Sigmoid colon (tissue), 4 donors: ENCODE data around the gene USP37.

Source experiments
- EP300 ChIP-seq, 4 donors: sonication (generic); formaldehyde crosslinking; IDR thresholded peaks; one replicate each; pipeline ENCODE4 v1.6.1; 2017; ENCODE audit warnings: antibody characterized with exemption in 4 of 4
- POLR2A ChIP-seq, 2 donors: fragments of 450-650 bp; IDR thresholded peaks; one replicate each; pipeline ENCODE4 v1.6.1; 2016; ENCODE audit warnings: antibody characterized with exemption in 2 of 2, mild to moderate bottlenecking in 2 of 2, moderate library complexity in 2 of 2
- TF ChIP-seq, protein P1 (sequence below), 4 experiments: fragments of 450-650 bp in 3 of 4; fragments of 200-600 bp in 1 of 4; IDR thresholded peaks; one replicate each; pipeline ENCODE4 v1.5.1; 2016 to 2019; ENCODE audit warnings: antibody characterized with exemption in 4 of 4, mild to moderate bottlenecking in 3 of 4, moderate library complexity in 2 of 4

DNA sequence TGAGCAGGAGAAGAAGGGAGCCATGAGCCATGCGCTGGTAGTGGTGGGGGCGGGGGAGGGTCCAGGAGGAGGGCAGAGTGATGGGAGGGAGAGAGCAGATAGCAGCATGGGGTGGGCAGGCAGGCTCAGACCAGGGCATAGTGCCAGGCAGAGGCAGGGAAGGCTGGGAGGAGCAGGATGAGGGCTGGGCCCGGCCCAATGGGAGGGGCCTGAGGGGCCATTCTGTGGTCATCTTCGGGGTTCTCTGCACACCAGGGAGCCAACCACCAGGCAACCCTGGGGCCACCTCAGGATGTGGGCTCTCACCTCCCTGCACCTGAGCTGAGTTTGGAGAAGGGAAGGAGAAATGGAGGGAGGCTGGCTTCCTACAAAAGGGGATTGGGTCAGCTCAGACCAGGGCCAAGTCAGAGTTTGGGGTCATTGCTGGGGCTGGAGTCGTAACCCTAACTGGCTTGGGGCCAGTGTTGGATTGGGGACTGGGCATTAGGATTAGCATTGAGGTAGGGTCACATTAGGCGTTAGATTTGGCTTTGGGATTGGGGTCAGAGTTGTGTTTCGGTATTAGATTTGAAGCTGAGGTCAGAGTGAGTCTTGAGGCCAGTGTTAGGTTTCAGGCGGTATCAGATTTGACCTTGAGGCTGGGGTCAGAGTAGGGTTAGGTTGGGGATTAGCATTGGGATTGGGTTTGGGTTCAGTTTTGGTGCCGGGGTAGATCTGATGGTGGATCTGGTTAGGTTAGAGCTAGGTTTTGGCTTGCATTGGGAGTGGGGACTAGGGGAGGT is 138.0 kb downstream of the USP37 start:
- TF ChIP-seq, protein P1, sequence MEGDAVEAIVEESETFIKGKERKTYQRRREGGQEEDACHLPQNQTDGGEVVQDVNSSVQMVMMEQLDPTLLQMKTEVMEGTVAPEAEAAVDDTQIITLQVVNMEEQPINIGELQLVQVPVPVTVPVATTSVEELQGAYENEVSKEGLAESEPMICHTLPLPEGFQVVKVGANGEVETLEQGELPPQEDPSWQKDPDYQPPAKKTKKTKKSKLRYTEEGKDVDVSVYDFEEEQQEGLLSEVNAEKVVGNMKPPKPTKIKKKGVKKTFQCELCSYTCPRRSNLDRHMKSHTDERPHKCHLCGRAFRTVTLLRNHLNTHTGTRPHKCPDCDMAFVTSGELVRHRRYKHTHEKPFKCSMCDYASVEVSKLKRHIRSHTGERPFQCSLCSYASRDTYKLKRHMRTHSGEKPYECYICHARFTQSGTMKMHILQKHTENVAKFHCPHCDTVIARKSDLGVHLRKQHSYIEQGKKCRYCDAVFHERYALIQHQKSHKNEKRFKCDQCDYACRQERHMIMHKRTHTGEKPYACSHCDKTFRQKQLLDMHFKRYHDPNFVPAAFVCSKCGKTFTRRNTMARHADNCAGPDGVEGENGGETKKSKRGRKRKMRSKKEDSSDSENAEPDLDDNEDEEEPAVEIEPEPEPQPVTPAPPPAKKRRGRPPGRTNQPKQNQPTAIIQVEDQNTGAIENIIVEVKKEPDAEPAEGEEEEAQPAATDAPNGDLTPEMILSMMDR (IDR thresholded peaks at IDR 0.05) = no peak
- no peak for TF ChIP-seq POLR2A (IDR thresholded peaks at IDR 0.05)
- no peak for TF ChIP-seq EP300 (IDR thresholded peaks at IDR 0.05)
